K562 (cell line): ENCODE measurements around the gene PXK. TPM values are rescaled to one million over a fixed set of nuclear protein-coding genes. Genes with fewer than 3 reads are reported as not detected.

Experiments
- ATAC-seq: fragments of 200-7000 bp; cut with Tn5 transposase; 3 replicates; pipeline ENCODE4 v1.9.1; 2020; ENCODE audit warnings: moderate library complexity
- BruUV-seq: library from RNA; stranded (reverse); fragments of 400-500 nt; replicated peaks from 2 replicates; lab custom pipeline; 2021; lab: Mats Ljungman, UMichigan
- CTCF ChIA-PET: fragments of 300-600 bp; formaldehyde crosslinking; extraction: SDS; loops from one replicate; lab custom pipeline; 2021; ENCODE audit warnings: low intra/inter-chr PET ratio; lab: Yijun Ruan, JAX
- POLR2A ChIA-PET: fragments of 300-600, 350-650 bp; sonication (Branson Sonifier 250); formaldehyde crosslinking; extraction: SDS; loops from one replicate; lab custom pipeline; 2021; ENCODE audit warnings: antibody characterized with exemption, inconsistent platforms; lab: Yijun Ruan, JAX
- DNase-seq, 4 experiments: peaks; one replicate each; pipeline versions ENCODE4 v3.0.0 to v3.0.0-alpha.2; 2011 to 2018; ENCODE audit warnings: low spot score in 3 of 4, mixed read lengths in 3 of 4; ENCODE audit errors: extremely low read depth in 1 of 4
- FAIRE-seq: peaks from 2 replicates; lab custom pipeline; 2011; peaks lifted over from hg19 to GRCh38; lab: Jason Lieb, UNC
- H2AFZ ChIP-seq: 2 replicates; pipeline ENCODE4 v1.6.0; 2011; ENCODE audit warnings: low read depth, low read length, control low read depth, inconsistent platforms
- H3K27ac ChIP-seq: fragments of 200-600 bp; 3 replicates; pipeline ENCODE4 v1.8.0; 2011; ENCODE audit warnings: low read depth, mild to moderate bottlenecking, control low read depth, inconsistent platforms, low read length, moderate library complexity, mixed read lengths; ENCODE audit errors: extremely low read depth
- H3K27me3 ChIP-seq, 2 experiments: fragments of 300-600 bp in 1 of 2; 2 replicates in 1 of 2; 3 replicates in 1 of 2; pipeline versions ENCODE4 v1.6.0 to v1.8.0; 2011; ENCODE audit warnings: inconsistent platforms in 2 of 2, low read length in 2 of 2, mild to moderate bottlenecking in 1 of 2, mixed read lengths in 1 of 2, moderate library complexity in 1 of 2; ENCODE audit not compliant: control insufficient read depth in 2 of 2, insufficient read depth in 2 of 2
- H3K36me3 ChIP-seq: fragments of 300-600 bp; 3 replicates; pipeline ENCODE4 v1.8.0; 2011; ENCODE audit warnings: mild to moderate bottlenecking, low read length, inconsistent platforms; ENCODE audit not compliant: control insufficient read depth, insufficient read depth
- H3K4me1 ChIP-seq, 2 experiments: fragments of 200-600 bp in 1 of 2; replicated peaks in 1 of 2; 2 replicates in 1 of 2; 3 replicates in 1 of 2; pipeline versions ENCODE4 v1.5.1 to v1.8.0; 2011; ENCODE audit warnings: inconsistent platforms in 2 of 2, low read length in 2 of 2, mild to moderate bottlenecking in 1 of 2, mixed read lengths in 1 of 2, moderate library complexity in 1 of 2; ENCODE audit not compliant: control insufficient read depth in 2 of 2, insufficient read depth in 2 of 2
- H3K4me2 ChIP-seq: 2 replicates; pipeline ENCODE4 v1.6.1; 2011; ENCODE audit warnings: low read length, control low read depth, inconsistent platforms, mixed read lengths; ENCODE audit not compliant: insufficient read depth
- H3K4me3 ChIP-seq: fragments of 200-600 bp; sonication (generic), shearing (Covaris generic); 2 replicates; pipeline ENCODE4 v1.5.1; 2016; ENCODE audit warnings: control low read depth, inconsistent platforms
- H3K79me2 ChIP-seq: fragments of 200-600 bp; 3 replicates; pipeline ENCODE4 v1.8.0; 2011; ENCODE audit warnings: low read length, inconsistent platforms; ENCODE audit not compliant: control insufficient read depth, insufficient read depth
- H3K9ac ChIP-seq, 2 experiments: 2 replicates each; pipeline versions ENCODE4 v1.6.0 to v1.6.1; 2011; ENCODE audit warnings: low read depth in 2 of 2, low read length in 2 of 2, control low read depth in 1 of 2, inconsistent platforms in 1 of 2, mild to moderate bottlenecking in 1 of 2, mixed read lengths in 1 of 2; ENCODE audit not compliant: insufficient read depth in 1 of 2
- H3K9me1 ChIP-seq: one replicate; pipeline ENCODE4 v1.6.0; 2011; ENCODE audit warnings: inconsistent platforms, mild to moderate bottlenecking, low read length, moderate library complexity; ENCODE audit not compliant: control insufficient read depth, insufficient read depth
- H3K9me3 ChIP-seq: replicated peaks from 2 replicates; pipeline ENCODE4 v1.5.1; 2011; ENCODE audit warnings: low read depth, low read length, inconsistent platforms; ENCODE audit not compliant: control insufficient read depth, insufficient read depth
- H4K20me1 ChIP-seq: replicated peaks from 2 replicates; pipeline ENCODE4 v1.6.1; 2011; ENCODE audit warnings: low read length, inconsistent platforms, mixed read lengths; ENCODE audit not compliant: control insufficient read depth, insufficient read depth
- ESRRA ChIP-seq: fragments of 450-650 bp; IDR thresholded peaks from 2 replicates; pipeline ENCODE4 v1.6.1; 2014; ENCODE audit warnings: low read depth, mild to moderate bottlenecking, moderate library complexity, borderline replicate concordance
- ID3 ChIP-seq, 2 experiments: fragments of 250-450 bp in 1 of 2; fragments of 450-650 bp in 1 of 2; sonication (Bioruptor Pico) in 1 of 2; IDR thresholded peaks; 2 replicates each; pipeline versions ENCODE4 v1.6.1 to v1.8.0; 2016 to 2021; ENCODE audit warnings: mild to moderate bottlenecking in 2 of 2, moderate library complexity in 2 of 2, missing compliant biosample characterization in 1 of 2, missing genetic modification characterization in 1 of 2
- KDM1A ChIP-seq, 2 experiments: fragments of 450-650 bp; IDR thresholded peaks; 2 replicates each; pipeline ENCODE4 v1.6.1; 2016; ENCODE audit warnings: mild to moderate bottlenecking in 2 of 2
- NR2C1 ChIP-seq, 2 experiments: fragments of 450-650 bp; IDR thresholded peaks; 2 replicates each; pipeline ENCODE4 v1.6.1; 2017; ENCODE audit warnings: mild to moderate bottlenecking in 2 of 2, antibody characterized with exemption in 1 of 2, inconsistent platforms in 1 of 2, missing compliant biosample characterization in 1 of 2, missing genetic modification characterization in 1 of 2
- NR2C2 ChIP-seq, 2 experiments: fragments of 200-800 bp in 1 of 2; sonication (Bioruptor generic) in 1 of 2; sonication (generic) in 1 of 2; formaldehyde crosslinking in 1 of 2; IDR thresholded peaks; 2 replicates each; pipeline versions ENCODE4 v1.6.1 to v1.8.0; 2016 to 2022; ENCODE audit warnings: mild to moderate bottlenecking in 1 of 2, missing compliant biosample characterization in 1 of 2, missing genetic modification characterization in 1 of 2, missing genetic modification reagents in 1 of 2
- RCOR1 ChIP-seq, 2 experiments: IDR thresholded peaks; 2 replicates each; pipeline ENCODE4 v1.6.1; 2012; ENCODE audit warnings: low read depth in 2 of 2, low read length in 2 of 2, borderline replicate concordance in 1 of 2, improper control_type of control experiment in 1 of 2
- ZNF445 ChIP-seq: fragments of 250-450 bp; sonication (Bioruptor Pico); IDR thresholded peaks from 2 replicates; pipeline ENCODE4 v1.4.0; 2020; ENCODE audit warnings: low read depth, mild to moderate bottlenecking, moderate library complexity
- WGBS: fragments of 100-300 bp; shearing (Covaris generic); methylation state at CpG from one replicate; pipeline ENCODE4 v1.1.6; 2016; ENCODE audit warnings: low coverage, mixed read lengths; ENCODE audit not compliant: insufficient coverage; ENCODE audit errors: missing lambda C conversion rate; 5-methylcytosine and 5-hydroxymethylcytosine counted together
- in situ Hi-C: fragments of 300-500 bp; cut with MboI; formaldehyde crosslinking; loops from 4 replicates; pipeline ENCODE4 v1.15.0; 2018; ENCODE audit warnings: inconsistent platforms, mixed read lengths
- intact Hi-C: fragments of 100-400 bp; cut with micrococcal nuclease; formaldehyde crosslinking; loops from 2 replicates; pipeline ENCODE4 v1.14.2; 2022
- polyA plus RNA-seq, 8 experiments: library from polyadenylated mRNA; depleted of rRNA in 4 of 8; stranded (reverse) in 5 of 8; unstranded in 3 of 8; fragments of >200 nt; fragmentation: Nextera tagmentation in 2 of 8; fragmentation: Illumina TruSeq in 1 of 8; extraction: Ambion mirVana in 2 of 8; extraction: Trizol in 1 of 8; gene quantifications; 2 replicates each; pipeline versions ENCODE4 v1.2.1 to v1.2.3, GENCODE V29; 2011 to 2014; ENCODE audit warnings: inconsistent platforms in 1 of 8, missing spikeins in 1 of 8
- total RNA-seq, 7 experiments: library from RNA; depleted of rRNA in 6 of 7; stranded (reverse); fragments of >200 nt in 6 of 7; fragmentation: Illumina TruSeq in 2 of 7; extraction: Trizol in 2 of 7; gene quantifications; 2 replicates each; pipeline versions ENCODE4 v1.2.1 to v1.2.3, GENCODE V29; 2011 to 2021; ENCODE audit warnings: low replicate concordance in 1 of 7

PXK gene
- total and polyA plus RNA-seq, 9 of the 15 experiments (the other 6 are each of a cell fraction or from before 2014, with no cell fraction given) = 3.3 to 19.9 (median 11.3) TPM

GRCh38 chr3:58325525-58325992, 7.1 kb upstream of the PXK start:
- ATAC-seq = no peak
- no TSS peak for BruUV-seq
- 69% methylated on average over 2 of the region's 2 CpGs for WGBS

More at GRCh38 chr3:58325525-58325992, 7.1 kb upstream of the PXK start:
- intact Hi-C loops (no loop called here), in situ Hi-C loops (loop anchor here (5.0 kb wide), 1 partner anchor 87 kb away; no protein-coding TSS in a partner anchor)
- TF ChIP-seq KDM1A (IDR thresholded peaks at IDR 0.05) = peak in 1 of 2 experiments; percentile 52; a peak in 2 of 4 replicates
- peak; percentile 88 for TF ChIP-seq ESRRA
- TF ChIP-seq ZNF445 (CRISPR knock-in tag) = no peak
- TF ChIP-seq NR2C1 (IDR thresholded peaks at IDR 0.05) = 0 out of 2 replicates have a peak, but pooled peaks have one; percentile 13
- peak; percentile 64 for TF ChIP-seq NR2C1 (tag; IDR thresholded peaks at IDR 0.05)
- TF ChIP-seq ID3 (CRISPR knock-in tag; IDR thresholded peaks at IDR 0.05) = no peak
- TF ChIP-seq ID3 (tag; IDR thresholded peaks at IDR 0.05) = no peak
- TF ChIP-seq NR2C2 (CRISPR knock-in tag; IDR thresholded peaks at IDR 0.05) = no peak
- TF ChIP-seq NR2C2 (tag; IDR thresholded peaks at IDR 0.05) = peak; percentile 60
- TF ChIP-seq RCOR1 (IDR thresholded peaks at IDR 0.05; ENCODE audit: borderline replicate concordance in 1 of 2, low read depth in 2 of 2, low read length in 2 of 2) = peak in 1 of 2 experiments; percentile 63; a peak in 1 of 4 replicates
- Histone ChIP-seq H2AFZ (no peak overlapping the region), H3K27ac (no peak overlapping the region), H3K4me3 (no peak overlapping the region), H3K36me3 (peaks cover 6% of the 10 kb centered on the region; the same call in 1 of the 3 replicates), H3K4me1 (peaks cover 9 to 18% of the 10 kb centered on the region in 2 experiments; a peak in 4 of 5 replicates), H3K27me3 (no peaks in the 10 kb centered on the region), H4K20me1 (no peaks in the 10 kb centered on the region), H3K9me3 (no peaks in the 10 kb centered on the region), H3K9ac (no peak overlapping the region), H3K79me2 (no peaks in the 10 kb centered on the region), H3K4me2 (no peak overlapping the region), H3K9me1 (no peaks in the 10 kb centered on the region)
- FAIRE-seq (no peak), DNase-seq (no peak)
- CTCF ChIA-PET = no interaction called here
- POLR2A ChIA-PET = interaction anchor here (0.6 to 2.4 kb wide), 4 partner anchors 10 to 20 kb away, joined by 3 to 9 read pairs (median 4); partner anchors contain the start of genes HTD2 and RPP14
